MM.1S (cell line): ENCODE results near the gene TOMM40L.
A peak's percentile ranks its signal among the peaks of the same experiment; 100 is the strongest.

Experiments used
- DNase-seq: peaks from one replicate; pipeline ENCODE4 v3.0.0-alpha.2; 2015
- H2AFZ ChIP-seq: fragments of 300-600 bp; sonication (generic); 2 replicates; pipeline ENCODE4 v1.6.0; 2016; ENCODE audit warnings: antibody characterized with exemption, low read length
- H3F3A ChIP-seq: fragments of 300-600 bp; sonication (generic); 2 replicates; pipeline ENCODE4 v1.6.1; 2016; ENCODE audit warnings: mild to moderate bottlenecking, antibody characterized with exemption, low read length, moderate library complexity, mixed read lengths; ENCODE audit not compliant: insufficient read depth
- H3K27ac ChIP-seq: fragments of 300-600 bp; sonication (generic); 2 replicates; pipeline ENCODE4 v1.5.1; 2016; ENCODE audit warnings: mild to moderate bottlenecking, low read length
- H3K27me3 ChIP-seq: fragments of 300-600 bp; sonication (generic); replicated peaks from 2 replicates; pipeline ENCODE4 v1.6.0; 2016; ENCODE audit warnings: low read length; ENCODE audit not compliant: insufficient read depth
- H3K36me3 ChIP-seq: fragments of 300-600 bp; sonication (generic); replicated peaks from 2 replicates; pipeline ENCODE4 v1.6.1; 2016; ENCODE audit warnings: mild to moderate bottlenecking, low read length, mixed read lengths; ENCODE audit not compliant: insufficient read depth
- H3K4me1 ChIP-seq: fragments of 300-600 bp; sonication (generic); 2 replicates; pipeline ENCODE4 v1.6.1; 2016; ENCODE audit warnings: low read length, mixed read lengths
- H3K4me2 ChIP-seq: fragments of 300-600 bp; sonication (generic); 2 replicates; pipeline ENCODE4 v1.6.0; 2016; ENCODE audit warnings: low read depth, low read length
- H3K4me3 ChIP-seq: fragments of 300-600 bp; sonication (generic); 2 replicates; pipeline ENCODE4 v1.5.1; 2016; ENCODE audit warnings: low read length, mixed read lengths
- H3K79me2 ChIP-seq: fragments of 300-600 bp; sonication (generic); 2 replicates; pipeline ENCODE4 v1.6.1; 2016; ENCODE audit warnings: mixed run types, low read length, mixed read lengths
- H3K9ac ChIP-seq: fragments of 300-600 bp; sonication (generic); 2 replicates; pipeline ENCODE4 v1.6.1; 2016; ENCODE audit warnings: low read length, mixed read lengths
- H3K9me2 ChIP-seq: fragments of 300-600 bp; sonication (generic); replicated peaks from 2 replicates; pipeline ENCODE4 v1.6.1; 2016; ENCODE audit warnings: mild to moderate bottlenecking, low read length, mixed read lengths; ENCODE audit not compliant: insufficient read depth
- H3K9me3 ChIP-seq: fragments of 300-600 bp; sonication (generic); replicated peaks from 2 replicates; pipeline ENCODE4 v1.6.1; 2016; ENCODE audit warnings: mild to moderate bottlenecking, low read length, mixed read lengths; ENCODE audit not compliant: insufficient read depth
- H4K20me1 ChIP-seq: fragments of 300-600 bp; sonication (generic); 2 replicates; pipeline ENCODE4 v1.6.1; 2016; ENCODE audit warnings: mild to moderate bottlenecking, low read length, moderate library complexity, mixed read lengths; ENCODE audit not compliant: insufficient read depth
- CTCF ChIP-seq: fragments of 300-600 bp; sonication (generic); IDR thresholded peaks from 2 replicates; pipeline ENCODE4 v1.5.1; 2016; ENCODE audit warnings: antibody characterized with exemption, low read length, mixed read lengths
- EZH2 ChIP-seq: fragments of 300-600 bp; sonication (generic); optimal IDR thresholded peaks from 2 replicates; pipeline ENCODE3; 2017; ENCODE audit warnings: low read depth, mild to moderate bottlenecking, antibody characterized with exemption, low read length, mixed read lengths
- EZH2phosphoT487 ChIP-seq: fragments of 300-600 bp; sonication (generic); IDR thresholded peaks from 2 replicates; pipeline ENCODE4 v1.6.1; 2018; ENCODE audit warnings: antibody characterized with exemption, low read length

Gene TOMM40L

GRCh38 chr1:161215076-161215475 is 10.8 kb upstream of the TOMM40L start, which contains the start of gene FCER1G:
FCER1G (plus strand) TSS chr1:161215295; CDS start chr1:161215322, 27 bp downstream.
- Histone ChIP-seq H2AFZ (no peak within 1 kb of the TSS), H3K4me1 (peaks cover 29% of the 10 kb centered on the region), H3K36me3 (peaks cover 14% of the 10 kb centered on the region; the same call in 1 of the 2 replicates), H3K79me2 (peaks cover 5% of the 10 kb centered on the region), H3F3A (peaks cover 28% of the 10 kb centered on the region), H3K4me2 (0 out of 2 replicates have a peak within 1 kb of the TSS, but pooled peaks have one; percentile 1), H4K20me1 (no peaks in the 10 kb centered on the region), H3K9me2 (no peaks in the 10 kb centered on the region), H3K4me3 (no peak within 1 kb of the TSS), H3K27ac (no peak within 1 kb of the TSS), H3K9me3 (no peaks in the 10 kb centered on the region), H3K9ac (no peak within 1 kb of the TSS), H3K27me3 (no peaks in the 10 kb centered on the region)
- no peak for DNase-seq
- no peak for TF ChIP-seq CTCF
- no peak for TF ChIP-seq EZH2

- peaks cover 28% of the 10 kb centered on the region for H3K4me1 ChIP-seq
- H2AFZ ChIP-seq: peak overlapping the region; percentile 38
- DNase-seq: peak; percentile 92
- H3K79me2 ChIP-seq: no peaks in the 10 kb centered on the region
- peak overlapping the region; percentile 2; the same call in 1 of the 2 replicates for H3K4me3 ChIP-seq
- no peaks in the 10 kb centered on the region for H3K9me2 ChIP-seq
- no peaks in the 10 kb centered on the region for H4K20me1 ChIP-seq
- H3F3A ChIP-seq: peaks cover 28% of the 10 kb centered on the region
- TF ChIP-seq EZH2phosphoT487: no peak
- TF ChIP-seq EZH2: no peak
- no peak for TF ChIP-seq CTCF
- H3K27ac ChIP-seq: peak overlapping the region; percentile 70
- H3K9ac ChIP-seq: peak overlapping the region; percentile 26; the same call in 1 of the 2 replicates
- H3K9me3 ChIP-seq: no peaks in the 10 kb centered on the region
- no peaks in the 10 kb centered on the region for H3K27me3 ChIP-seq
- H3K36me3 ChIP-seq: peaks cover 11% of the 10 kb centered on the region; the same call in 1 of the 2 replicates
- peak overlapping the region; percentile 51 for H3K4me2 ChIP-seq
Measured at GRCh38 chr1:161216945-161217712, 8.7 kb upstream of the TOMM40L start.

- H3K9ac ChIP-seq: no peak overlapping the region; the same call in 1 of the 2 replicates
- H3K27ac ChIP-seq: peak overlapping the region; percentile 70
- no peak for DNase-seq
- H3K27me3 ChIP-seq: no peaks in the 10 kb centered on the region
- no peaks in the 10 kb centered on the region for H3K9me3 ChIP-seq
- no peak overlapping the region for H3K4me3 ChIP-seq
- TF ChIP-seq CTCF: no peak
- TF ChIP-seq EZH2phosphoT487: no peak
- no peak for TF ChIP-seq EZH2
- H3K36me3 ChIP-seq: peaks cover 7% of the 10 kb centered on the region; the same call in 1 of the 2 replicates
- peak overlapping the region; percentile 7; the same call in 1 of the 2 replicates for H2AFZ ChIP-seq
- no peaks in the 10 kb centered on the region for H3K9me2 ChIP-seq
- peak overlapping the region; percentile 51 for H3K4me2 ChIP-seq
- no peaks in the 10 kb centered on the region for H3K79me2 ChIP-seq
- no peaks in the 10 kb centered on the region for H4K20me1 ChIP-seq
- peaks cover 28% of the 10 kb centered on the region for H3F3A ChIP-seq
- peaks cover 28% of the 10 kb centered on the region for H3K4me1 ChIP-seq
Measured at GRCh38 chr1:161217831-161218230, 8.0 kb upstream of the TOMM40L start.
